Neutrophil (primary cell): ENCODE measurements around the gene SPAG16.

ENCODE experiments used
- H3K27ac ChIP-seq: fragments of 200-600 bp; sonication (generic); 2 replicates; pipeline ENCODE4 v1.5.1; 2016; ENCODE audit warnings: mild to moderate bottlenecking, moderate library complexity
- H3K27me3 ChIP-seq: fragments of 200-600 bp; sonication (generic); 2 replicates; pipeline ENCODE4 v1.6.0; 2016; ENCODE audit warnings: mild to moderate bottlenecking
- H3K36me3 ChIP-seq: fragments of 200-600 bp; sonication (generic); 2 replicates; pipeline ENCODE4 v1.5.1; 2017
- H3K4me1 ChIP-seq, 2 experiments: fragments of 200-600 bp in 1 of 2; sonication (generic) in 1 of 2; 1 replicate in 1 of 2; 2 replicates in 1 of 2; pipeline versions ENCODE4 v1.5.1 to v1.6.1; 2013 to 2016; ENCODE audit warnings: low read depth in 1 of 2, low read length in 1 of 2, mild to moderate bottlenecking in 1 of 2, moderate library complexity in 1 of 2; ENCODE audit not compliant: control insufficient read depth in 1 of 2, insufficient read depth in 1 of 2
- H3K4me3 ChIP-seq, 2 experiments: fragments of 200-600 bp in 1 of 2; sonication (generic) in 1 of 2; 1 replicate in 1 of 2; 2 replicates in 1 of 2; pipeline ENCODE4 v1.5.1; 2013 to 2016; ENCODE audit warnings: low read depth in 1 of 2, low read length in 1 of 2, mild to moderate bottlenecking in 1 of 2, moderate library complexity in 1 of 2
- H3K9me3 ChIP-seq: fragments of 200-600 bp; sonication (generic); 2 replicates; pipeline ENCODE4 v1.5.1; 2016
- TF ChIP-seq, protein P1 (sequence below): fragments of 200-600 bp; sonication (generic); IDR thresholded peaks from 2 replicates; pipeline ENCODE4 v1.5.1; 2016; ENCODE audit warnings: antibody characterized with exemption

Gene SPAG16

GRCh38 chr2:213561759-213562158, 277.5 kb downstream of the SPAG16 start:
- Histone ChIP-seq H3K4me1 (no peaks in the 10 kb centered on the region), H3K9me3 (no peaks in the 10 kb centered on the region), H3K36me3 (no peaks in the 10 kb centered on the region), H3K27ac (no peak overlapping the region), H3K27me3 (no peaks in the 10 kb centered on the region), H3K4me3 (no peak overlapping the region)
- TF ChIP-seq, protein P1, sequence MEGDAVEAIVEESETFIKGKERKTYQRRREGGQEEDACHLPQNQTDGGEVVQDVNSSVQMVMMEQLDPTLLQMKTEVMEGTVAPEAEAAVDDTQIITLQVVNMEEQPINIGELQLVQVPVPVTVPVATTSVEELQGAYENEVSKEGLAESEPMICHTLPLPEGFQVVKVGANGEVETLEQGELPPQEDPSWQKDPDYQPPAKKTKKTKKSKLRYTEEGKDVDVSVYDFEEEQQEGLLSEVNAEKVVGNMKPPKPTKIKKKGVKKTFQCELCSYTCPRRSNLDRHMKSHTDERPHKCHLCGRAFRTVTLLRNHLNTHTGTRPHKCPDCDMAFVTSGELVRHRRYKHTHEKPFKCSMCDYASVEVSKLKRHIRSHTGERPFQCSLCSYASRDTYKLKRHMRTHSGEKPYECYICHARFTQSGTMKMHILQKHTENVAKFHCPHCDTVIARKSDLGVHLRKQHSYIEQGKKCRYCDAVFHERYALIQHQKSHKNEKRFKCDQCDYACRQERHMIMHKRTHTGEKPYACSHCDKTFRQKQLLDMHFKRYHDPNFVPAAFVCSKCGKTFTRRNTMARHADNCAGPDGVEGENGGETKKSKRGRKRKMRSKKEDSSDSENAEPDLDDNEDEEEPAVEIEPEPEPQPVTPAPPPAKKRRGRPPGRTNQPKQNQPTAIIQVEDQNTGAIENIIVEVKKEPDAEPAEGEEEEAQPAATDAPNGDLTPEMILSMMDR: no peak

DNA sequence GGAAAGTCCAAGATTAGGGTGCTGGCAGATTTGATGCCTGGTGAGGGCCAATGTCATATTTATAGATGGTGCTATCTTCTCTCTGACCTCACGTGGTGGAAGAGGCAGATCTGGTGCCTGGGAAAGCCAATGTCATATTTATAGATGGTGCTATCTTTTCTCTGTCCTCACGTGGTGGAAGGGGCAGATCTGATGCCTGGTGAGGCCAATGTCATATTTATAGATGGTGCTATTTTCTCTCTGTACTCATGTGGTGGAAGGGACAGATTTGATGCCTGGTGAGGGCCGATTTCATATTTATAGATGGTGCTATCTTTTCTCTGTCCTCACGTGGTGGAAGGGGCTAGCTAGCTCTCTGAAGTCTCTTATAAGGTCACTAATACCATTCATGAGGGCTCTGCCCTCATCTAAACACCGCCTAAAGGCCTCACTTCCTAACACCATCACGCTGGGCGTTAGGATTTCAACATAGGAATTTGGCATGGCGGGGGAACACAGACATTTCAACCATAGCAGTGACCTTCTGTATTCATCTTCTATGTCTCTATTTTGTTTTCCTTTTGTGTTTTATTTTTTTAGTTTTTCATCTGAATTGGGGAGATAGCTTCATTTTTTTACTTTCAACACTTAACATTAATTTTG, 278.4 kb downstream of the SPAG16 start:
- TF ChIP-seq, protein P1: no peak
- Histone ChIP-seq H3K27ac (no peak overlapping the region), H3K36me3 (no peaks in the 10 kb centered on the region), H3K4me1 (no peaks in the 10 kb centered on the region), H3K9me3 (no peaks in the 10 kb centered on the region), H3K27me3 (no peaks in the 10 kb centered on the region), H3K4me3 (no peak overlapping the region)

DNA sequence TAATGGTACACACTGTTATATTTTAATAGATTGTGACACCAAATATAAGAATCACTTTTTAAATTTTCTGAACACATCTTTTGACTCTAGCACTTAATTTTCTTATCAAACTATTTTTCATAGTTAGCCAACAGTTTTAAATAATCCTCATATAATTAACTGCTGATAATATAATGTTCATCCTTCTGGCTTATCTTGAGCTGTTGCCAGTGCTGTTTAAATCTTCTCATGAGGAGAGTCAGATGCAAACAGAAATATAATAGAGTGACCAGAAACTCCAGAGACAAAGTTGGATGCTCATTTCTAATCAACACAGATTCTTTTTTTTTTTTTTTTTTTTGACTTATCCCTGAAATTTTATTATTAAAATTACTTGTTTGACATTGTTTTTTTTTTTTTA, 282.6 kb downstream of the SPAG16 start:
- Histone ChIP-seq H3K27me3 (no peaks in the 10 kb centered on the region), H3K4me3 (no peak overlapping the region), H3K9me3 (no peaks in the 10 kb centered on the region), H3K27ac (no peak overlapping the region), H3K4me1 (no peaks in the 10 kb centered on the region), H3K36me3 (no peaks in the 10 kb centered on the region)
- TF ChIP-seq, protein P1: no peak

- H3K36me3 ChIP-seq: no peaks in the 10 kb centered on the region
- H3K27me3 ChIP-seq: no peaks in the 10 kb centered on the region
Measured at GRCh38 chr2:213609570-213610170, 325.4 kb downstream of the SPAG16 start.

DNA sequence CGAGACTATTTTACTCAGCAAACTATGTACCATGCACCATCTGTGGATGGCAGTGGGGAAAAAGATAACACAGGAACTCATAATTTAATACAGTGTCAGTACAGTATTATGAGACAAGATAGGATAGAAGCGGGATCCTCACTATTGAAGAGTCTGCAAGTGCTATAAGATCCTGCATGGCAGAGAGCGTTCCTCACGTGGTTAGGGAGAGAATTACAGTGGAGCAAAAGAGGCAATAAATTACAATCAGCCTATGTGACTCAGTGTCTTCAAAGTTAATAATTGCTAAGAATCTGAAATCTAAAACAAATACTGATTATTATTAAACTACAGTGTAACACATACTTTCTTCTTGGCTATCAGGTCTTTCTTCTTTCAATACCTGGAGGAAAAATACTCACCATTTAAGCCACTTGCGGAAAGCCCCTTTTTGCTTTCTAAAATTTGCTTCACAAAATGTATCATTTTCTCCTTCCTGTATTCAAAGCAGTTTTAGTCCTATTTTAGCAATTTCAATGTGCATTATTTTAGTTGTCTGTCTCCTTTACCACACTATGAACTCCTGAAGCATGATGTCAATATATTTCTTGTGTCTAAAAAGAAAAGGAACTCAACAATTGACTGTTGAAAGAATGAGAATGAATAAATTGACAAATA, 342.9 kb downstream of the SPAG16 start:
- TF ChIP-seq, protein P1: no peak
- no peaks in the 10 kb centered on the region for H3K4me1 ChIP-seq
- H3K27me3 ChIP-seq: no peaks in the 10 kb centered on the region
- no peak overlapping the region for H3K27ac ChIP-seq
- H3K9me3 ChIP-seq: no peaks in the 10 kb centered on the region
- no peak overlapping the region for H3K4me3 ChIP-seq
- no peaks in the 10 kb centered on the region for H3K36me3 ChIP-seq

More at GRCh38 chr2:213609570-213610170, 325.4 kb downstream of the SPAG16 start:
- Histone ChIP-seq H3K4me3 (no peak overlapping the region), H3K4me1 (no peaks in the 10 kb centered on the region), H3K9me3 (no peaks in the 10 kb centered on the region), H3K27ac (no peak overlapping the region)
- TF ChIP-seq, protein P1: no peak
